Colonic mucosa (tissue), 4 donors: ENCODE results near the gene MIEF1. TPM values are rescaled to one million over a fixed set of nuclear protein-coding genes. Genes with fewer than 3 reads are reported as not detected.
"Not testable (repeated sequence)": the region's sequence is repeated elsewhere in the genome, so short reads cannot be mapped to it uniquely, and the experiment has no call there.

ENCODE experiments used
- DNase-seq: peaks from one replicate; pipeline ENCODE4 v3.0.0-alpha.2; 2020
- H3K27ac ChIP-seq: fragments of 200-600 bp; one replicate; pipeline ENCODE4 v1.8.0; 2021
- H3K27me3 ChIP-seq: fragments of 200-600 bp; one replicate; pipeline ENCODE4 v1.8.0; 2021
- H3K36me3 ChIP-seq: fragments of 200-600 bp; one replicate; pipeline ENCODE4 v1.8.0; 2021
- H3K4me1 ChIP-seq: fragments of 200-600 bp; one replicate; pipeline ENCODE4 v1.8.0; 2021; ENCODE audit warnings: mild to moderate bottlenecking
- H3K4me3 ChIP-seq: fragments of 200-600 bp; one replicate; pipeline ENCODE4 v1.8.0; 2021
- H3K9ac ChIP-seq, 2 donors: one replicate each; pipeline ENCODE4 v1.7.0; 2013; ENCODE audit warnings: control low read depth in 2 of 2, low read depth in 2 of 2, low read length in 2 of 2
- H3K9me3 ChIP-seq: fragments of 200-600 bp; one replicate; pipeline ENCODE4 v1.8.0; 2021
- intact Hi-C: fragments of 100-400 bp; cut with DNase I; formaldehyde crosslinking; loops from one replicate; pipeline ENCODE4 v1.14.1; 2022
- total RNA-seq, 2 donors: library from RNA; stranded (reverse); fragmentation: NEBNext Ultra II Directional in 1 of 2; extraction: Animal tissue kit (Norgen Biotek cat#: 25700) in 1 of 2; gene quantifications; one replicate each; pipeline ENCODE4 v1.2.1, GENCODE V29; 2021
- TF ChIP-seq, protein P1 (sequence below): fragments of 200-600 bp; IDR thresholded peaks from one replicate; pipeline ENCODE4 v1.8.0; 2022; ENCODE audit warnings: antibody characterized with exemption, mild to moderate bottlenecking
- donor health status: healthy.
- donor health status: DM: no; HTN: no; CAD: no.
- donor health status: DM: no; HTN: no; CAD: no.

MIEF1 gene
- total RNA-seq, 2 donors from 2014 or later = 28.6 to 36.6 TPM

DNA sequence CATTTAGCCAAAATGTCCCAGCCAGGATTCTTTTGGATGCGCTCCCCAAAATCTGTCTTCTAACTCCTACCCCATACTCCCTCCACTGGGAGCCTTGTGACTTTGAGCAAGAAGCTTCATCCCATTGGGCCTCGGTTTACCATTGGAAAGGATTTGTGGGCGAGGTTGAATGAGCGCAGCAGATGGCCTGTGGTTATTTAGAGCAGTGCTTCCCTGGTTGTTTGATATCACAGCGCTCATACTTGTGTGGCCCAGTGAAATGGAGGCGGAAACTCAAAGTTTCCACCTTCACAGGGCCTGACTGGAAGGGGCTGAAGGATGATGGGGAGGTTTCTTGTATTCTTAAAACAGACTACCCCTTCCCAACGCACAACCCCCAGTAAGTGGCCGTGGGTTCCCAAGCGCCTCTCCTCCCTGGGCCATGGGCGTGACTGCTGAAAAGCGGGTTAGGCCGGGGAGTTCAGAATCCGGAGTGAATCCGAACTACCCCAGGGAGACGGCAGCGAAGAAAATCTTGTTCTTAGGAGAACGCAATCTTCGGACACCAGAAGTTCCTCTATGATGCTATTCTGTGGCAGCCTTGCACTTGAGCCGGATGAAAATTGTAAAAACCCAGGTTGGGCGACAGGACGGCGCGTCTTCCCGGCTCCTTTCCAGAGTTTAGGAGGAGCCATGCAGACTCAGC is 17.0 kb downstream of the MIEF1 start:
- TF ChIP-seq, protein P1, sequence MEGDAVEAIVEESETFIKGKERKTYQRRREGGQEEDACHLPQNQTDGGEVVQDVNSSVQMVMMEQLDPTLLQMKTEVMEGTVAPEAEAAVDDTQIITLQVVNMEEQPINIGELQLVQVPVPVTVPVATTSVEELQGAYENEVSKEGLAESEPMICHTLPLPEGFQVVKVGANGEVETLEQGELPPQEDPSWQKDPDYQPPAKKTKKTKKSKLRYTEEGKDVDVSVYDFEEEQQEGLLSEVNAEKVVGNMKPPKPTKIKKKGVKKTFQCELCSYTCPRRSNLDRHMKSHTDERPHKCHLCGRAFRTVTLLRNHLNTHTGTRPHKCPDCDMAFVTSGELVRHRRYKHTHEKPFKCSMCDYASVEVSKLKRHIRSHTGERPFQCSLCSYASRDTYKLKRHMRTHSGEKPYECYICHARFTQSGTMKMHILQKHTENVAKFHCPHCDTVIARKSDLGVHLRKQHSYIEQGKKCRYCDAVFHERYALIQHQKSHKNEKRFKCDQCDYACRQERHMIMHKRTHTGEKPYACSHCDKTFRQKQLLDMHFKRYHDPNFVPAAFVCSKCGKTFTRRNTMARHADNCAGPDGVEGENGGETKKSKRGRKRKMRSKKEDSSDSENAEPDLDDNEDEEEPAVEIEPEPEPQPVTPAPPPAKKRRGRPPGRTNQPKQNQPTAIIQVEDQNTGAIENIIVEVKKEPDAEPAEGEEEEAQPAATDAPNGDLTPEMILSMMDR = no peak
- H3K4me3 ChIP-seq = peak overlapping the region; percentile 83
- intact Hi-C loops = loop anchor here (5.0 kb wide), 1 partner anchor 122 kb away; the partner anchor contains the start of gene TAB1
- peak; percentile 65 for DNase-seq
- H3K4me1 ChIP-seq = peaks cover 9% of the 10 kb centered on the region
- peak overlapping the region; percentile 90 to 96 for H3K9ac ChIP-seq
- H3K9me3 ChIP-seq = no peaks in the 10 kb centered on the region
- peaks cover 4% of the 10 kb centered on the region for H3K36me3 ChIP-seq
- peak overlapping the region; percentile 96 for H3K27ac ChIP-seq
- H3K27me3 ChIP-seq = no peaks in the 10 kb centered on the region

DNA sequence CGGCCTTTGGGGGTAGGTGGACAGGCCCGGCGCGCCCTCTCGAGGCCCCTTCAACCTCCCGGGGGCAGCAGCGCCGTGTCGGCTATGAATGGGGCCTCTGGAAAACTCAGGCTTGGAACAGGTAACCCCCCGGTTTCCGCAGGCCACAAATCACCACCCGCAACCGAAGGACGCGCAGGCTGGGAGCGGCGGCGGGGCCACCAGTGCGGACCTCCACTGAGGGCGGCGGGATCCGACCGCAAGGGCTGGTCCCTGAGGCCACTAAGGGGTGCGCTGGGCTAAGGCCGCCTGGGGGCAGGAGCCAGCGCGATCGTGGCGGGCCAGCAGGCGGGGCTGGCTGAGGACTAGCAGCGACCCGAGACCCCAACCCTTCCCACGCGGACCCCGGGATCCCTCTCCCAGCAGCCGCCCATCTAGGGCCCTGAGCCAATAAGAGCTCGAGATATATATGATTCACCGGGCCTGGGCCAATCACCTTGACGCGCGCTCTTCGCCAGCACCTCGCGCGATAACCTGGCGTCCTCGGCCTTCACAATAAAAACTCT is 17.7 kb downstream of the MIEF1 start:
- H3K36me3 ChIP-seq = peaks cover 4% of the 10 kb centered on the region
- intact Hi-C loops = loop anchor here (5.0 to 10.0 kb wide), 3 partner anchors 122 to 345 kb away; partner anchors contain the start of genes RPL3 and TAB1
- peak overlapping the region; percentile 90 to 96 for H3K9ac ChIP-seq
- peak overlapping the region; percentile 83 for H3K4me3 ChIP-seq
- no peaks in the 10 kb centered on the region for H3K27me3 ChIP-seq
- peak; percentile 97 for DNase-seq
- no peaks in the 10 kb centered on the region for H3K9me3 ChIP-seq
- H3K27ac ChIP-seq = peak overlapping the region; percentile 96
- TF ChIP-seq, protein P1 = no peak
- peaks cover 9% of the 10 kb centered on the region for H3K4me1 ChIP-seq

DNA sequence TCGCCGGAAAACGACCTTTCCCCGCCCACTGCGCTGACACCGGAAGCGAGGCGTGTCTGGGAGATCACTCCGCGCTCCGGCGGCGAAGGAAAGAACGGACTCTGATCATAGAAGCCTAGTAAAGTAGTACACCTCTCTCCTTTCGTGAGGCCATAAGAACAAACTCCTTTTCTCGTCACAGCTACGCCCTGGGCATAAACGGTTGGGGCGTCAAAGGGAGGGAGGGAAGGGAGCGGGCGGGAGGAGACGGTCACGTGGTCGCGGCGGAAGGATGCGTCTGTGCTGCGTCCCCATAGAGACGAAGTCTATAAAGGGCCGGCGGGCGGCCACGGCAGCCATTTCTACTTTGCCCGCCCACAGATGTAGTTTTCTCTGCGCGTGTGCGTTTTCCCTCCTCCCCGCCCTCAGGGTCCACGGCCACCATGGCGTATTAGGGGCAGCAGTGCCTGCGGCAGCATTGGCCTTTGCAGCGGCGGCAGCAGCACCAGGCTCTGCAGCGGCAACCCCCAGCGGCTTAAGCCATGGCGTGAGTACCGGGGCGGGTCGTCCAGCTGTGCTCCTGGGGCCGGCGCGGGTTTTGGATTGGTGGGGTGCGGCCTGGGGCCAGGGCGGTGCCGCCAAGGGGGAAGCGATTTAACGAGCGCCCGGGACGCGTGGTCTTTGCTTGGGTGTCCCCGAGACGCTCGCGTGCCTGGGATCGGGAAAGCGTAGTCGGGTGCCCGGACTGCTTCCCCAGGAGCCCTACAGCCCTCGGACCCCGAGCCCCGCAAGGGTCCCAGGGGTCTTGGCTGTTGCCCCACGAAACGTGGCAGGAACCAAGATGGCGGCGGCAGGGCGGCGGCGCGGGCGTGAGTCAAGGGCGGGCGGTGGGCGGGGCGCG is 18.4 kb downstream of the MIEF1 start, which contains the start of gene ATF4:
ATF4 (plus strand) TSS at position 337 of the 880 bp plus-strand sequence. CDS start 884 bp downstream, outside the sequence.
- DNase-seq = peak; percentile 92
- H3K27ac ChIP-seq = peak within 1 kb of the TSS; percentile 96
- H3K4me3 ChIP-seq = peak within 1 kb of the TSS; percentile 83
- no peaks in the 10 kb centered on the region for H3K27me3 ChIP-seq
- intact Hi-C loops = loop anchor here (10.0 kb wide), 2 partner anchors 206 to 346 kb away; partner anchors contain the start of gene RPL3
- peaks cover 4% of the 10 kb centered on the region for H3K36me3 ChIP-seq
- peaks cover 9% of the 10 kb centered on the region for H3K4me1 ChIP-seq
- H3K9me3 ChIP-seq = no peaks in the 10 kb centered on the region
- TF ChIP-seq, protein P1 = no peak
- H3K9ac ChIP-seq = peak within 1 kb of the TSS; percentile 96 to 97

DNA sequence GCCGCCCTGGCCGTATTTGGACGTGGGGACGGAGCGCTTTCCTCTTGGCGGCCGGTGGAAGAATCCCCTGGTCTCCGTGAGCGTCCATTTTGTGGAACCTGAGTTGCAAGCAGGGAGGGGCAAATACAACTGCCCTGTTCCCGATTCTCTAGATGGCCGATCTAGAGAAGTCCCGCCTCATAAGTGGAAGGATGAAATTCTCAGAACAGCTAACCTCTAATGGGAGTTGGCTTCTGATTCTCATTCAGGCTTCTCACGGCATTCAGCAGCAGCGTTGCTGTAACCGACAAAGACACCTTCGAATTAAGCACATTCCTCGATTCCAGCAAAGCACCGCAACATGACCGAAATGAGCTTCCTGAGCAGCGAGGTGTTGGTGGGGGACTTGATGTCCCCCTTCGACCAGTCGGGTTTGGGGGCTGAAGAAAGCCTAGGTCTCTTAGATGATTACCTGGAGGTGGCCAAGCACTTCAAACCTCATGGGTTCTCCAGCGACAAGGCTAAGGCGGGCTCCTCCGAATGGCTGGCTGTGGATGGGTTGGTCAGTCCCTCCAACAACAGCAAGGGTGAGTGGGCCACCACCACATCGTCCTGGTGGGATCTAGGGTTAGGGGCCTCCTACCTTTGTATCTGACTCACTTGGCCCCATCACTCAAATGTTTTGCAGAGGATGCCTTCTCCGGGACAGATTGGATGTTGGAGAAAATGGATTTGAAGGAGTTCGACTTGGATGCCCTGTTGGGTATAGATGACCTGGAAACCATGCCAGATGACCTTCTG is 19.2 kb downstream of the MIEF1 start:
- intact Hi-C loops = loop anchor here (10.0 kb wide), 2 partner anchors 206 to 346 kb away; partner anchors contain the start of gene RPL3
- not testable (repeated sequence) for H3K4me1 ChIP-seq, H3K9me3 ChIP-seq, H3K36me3 ChIP-seq, H3K27me3 ChIP-seq, DNase-seq
- Histone ChIP-seq H3K27ac (peak overlapping the region; percentile 96), H3K4me3 (peak overlapping the region; percentile 83), H3K9ac (peak overlapping the region; percentile 96 to 97)

DNA sequence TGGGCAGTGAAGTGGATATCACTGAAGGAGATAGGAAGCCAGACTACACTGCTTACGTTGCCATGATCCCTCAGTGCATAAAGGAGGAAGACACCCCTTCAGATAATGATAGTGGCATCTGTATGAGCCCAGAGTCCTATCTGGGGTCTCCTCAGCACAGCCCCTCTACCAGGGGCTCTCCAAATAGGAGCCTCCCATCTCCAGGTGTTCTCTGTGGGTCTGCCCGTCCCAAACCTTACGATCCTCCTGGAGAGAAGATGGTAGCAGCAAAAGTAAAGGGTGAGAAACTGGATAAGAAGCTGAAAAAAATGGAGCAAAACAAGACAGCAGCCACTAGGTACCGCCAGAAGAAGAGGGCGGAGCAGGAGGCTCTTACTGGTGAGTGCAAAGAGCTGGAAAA is 20.0 kb downstream of the MIEF1 start:
- H3K27me3 ChIP-seq, DNase-seq, H3K36me3 ChIP-seq, H3K9me3 ChIP-seq: not testable (repeated sequence)
- Histone ChIP-seq H3K4me1 (peaks cover 14% of the 10 kb centered on the region), H3K27ac (peak overlapping the region; percentile 96), H3K4me3 (peak overlapping the region; percentile 83), H3K9ac (peak overlapping the region; percentile 96 to 97)
- intact Hi-C loops = loop anchor here (10.0 kb wide), 2 partner anchors 207 to 347 kb away; partner anchors contain the start of gene RPL3
